ENCODE results near the gene PATJ.

- TF ChIP-seq CTCF (IDR thresholded peaks at IDR 0.05) (no peak), POLR2A (IDR thresholded peaks at IDR 0.05) (no peak)
Observed at GRCh38 chr1:61808968-61809367, 66.7 kb downstream of the PATJ start.
